Neural progenitor cell (in vitro differentiated cells): ENCODE measurements around the gene GOLGB1. TPM values are rescaled to one million over a fixed set of nuclear protein-coding genes. Genes with fewer than 3 reads are reported as not detected.

Experiments
- DNase-seq: peaks from one replicate; pipeline ENCODE4 v3.0.0-alpha.2; 2016; ENCODE audit warnings: low spot score
- H2AFZ ChIP-seq: fragments of 200-600 bp; sonication (generic); replicated peaks from 2 replicates; pipeline ENCODE4 v1.6.1; 2016; ENCODE audit warnings: antibody characterized with exemption
- H3F3A ChIP-seq: fragments of 200-600 bp; sonication (generic); 2 replicates; pipeline ENCODE4 v1.6.1; 2016; ENCODE audit warnings: antibody characterized with exemption, low read depth
- H3K27ac ChIP-seq: fragments of 200-600 bp; sonication (generic); 2 replicates; pipeline ENCODE4 v1.5.1; 2016; ENCODE audit warnings: mild to moderate bottlenecking
- H3K27me3 ChIP-seq: fragments of 200-600 bp; sonication (generic); 2 replicates; pipeline ENCODE4 v1.6.1; 2016; ENCODE audit warnings: mild to moderate bottlenecking, moderate library complexity
- H3K36me3 ChIP-seq: fragments of 200-600 bp; sonication (generic); 2 replicates; pipeline ENCODE4 v1.5.1; 2016
- H3K4me1 ChIP-seq: fragments of 200-600 bp; sonication (generic); 2 replicates; pipeline ENCODE4 v1.6.1; 2016; ENCODE audit warnings: mixed run types
- H3K4me2 ChIP-seq: fragments of 200-600 bp; sonication (generic); 2 replicates; pipeline ENCODE4 v1.6.1; 2016
- H3K4me3 ChIP-seq: fragments of 200-600 bp; sonication (generic); 2 replicates; pipeline ENCODE4 v1.5.1; 2016
- H3K79me2 ChIP-seq: fragments of 200-600 bp; sonication (generic); 2 replicates; pipeline ENCODE4 v1.6.1; 2016; ENCODE audit warnings: low read depth
- H3K9ac ChIP-seq: fragments of 200-600 bp; sonication (generic); 2 replicates; pipeline ENCODE4 v1.6.1; 2016
- H3K9me3 ChIP-seq: fragments of 200-600 bp; sonication (generic); 2 replicates; pipeline ENCODE4 v1.5.1; 2016; ENCODE audit warnings: low read depth
- H4K20me1 ChIP-seq: fragments of 200-600 bp; sonication (generic); 2 replicates; pipeline ENCODE4 v1.6.1; 2016; ENCODE audit warnings: low read depth
- H3K27ac Mint-ChIP-seq: 3 replicates; pipeline ENCODE4 v1.8.0; 2021; ENCODE audit warnings: mixed read lengths
- H3K27me3 Mint-ChIP-seq: 2 replicates; pipeline ENCODE4 v1.8.0; 2022; ENCODE audit warnings: low read depth, mild to moderate bottlenecking, inconsistent platforms, moderate library complexity, mixed read lengths; ENCODE audit not compliant: insufficient read depth
- H3K36me3 Mint-ChIP-seq: 3 replicates; pipeline ENCODE4 v1.8.0; 2021; ENCODE audit warnings: mixed read lengths
- H3K4me1 Mint-ChIP-seq: 3 replicates; pipeline ENCODE4 v1.8.0; 2021; ENCODE audit warnings: mixed read lengths
- H3K4me3 Mint-ChIP-seq: 3 replicates; pipeline ENCODE4 v1.8.0; 2021; ENCODE audit warnings: mild to moderate bottlenecking, moderate library complexity, mixed read lengths
- H3K9me3 Mint-ChIP-seq: 3 replicates; pipeline ENCODE4 v1.8.0; 2020; ENCODE audit warnings: mixed read lengths
- EZH2 ChIP-seq: fragments of 200-600 bp; sonication (generic); IDR thresholded peaks from 2 replicates; pipeline ENCODE4 v1.6.1; 2017; ENCODE audit warnings: antibody characterized with exemption, mild to moderate bottlenecking, moderate library complexity
- EZH2phosphoT487 ChIP-seq: fragments of 200-600 bp; sonication (generic); IDR thresholded peaks from 2 replicates; pipeline ENCODE4 v1.6.1; 2017; ENCODE audit warnings: antibody characterized with exemption
- total RNA-seq: library from RNA; depleted of rRNA; stranded (reverse); fragments of >200 nt; gene quantifications from 2 replicates; pipeline ENCODE4 v1.2.3, GENCODE V29; 2015; ENCODE audit warnings: low replicate concordance
- TF ChIP-seq, protein P1 (sequence below): fragments of 200-600 bp; sonication (generic); IDR thresholded peaks from 2 replicates; pipeline ENCODE4 v1.5.1; 2017; ENCODE audit warnings: antibody characterized with exemption, mild to moderate bottlenecking

GOLGB1 gene
- total RNA-seq, 1 donor from 2014 or later = 52.5 TPM

DNA sequence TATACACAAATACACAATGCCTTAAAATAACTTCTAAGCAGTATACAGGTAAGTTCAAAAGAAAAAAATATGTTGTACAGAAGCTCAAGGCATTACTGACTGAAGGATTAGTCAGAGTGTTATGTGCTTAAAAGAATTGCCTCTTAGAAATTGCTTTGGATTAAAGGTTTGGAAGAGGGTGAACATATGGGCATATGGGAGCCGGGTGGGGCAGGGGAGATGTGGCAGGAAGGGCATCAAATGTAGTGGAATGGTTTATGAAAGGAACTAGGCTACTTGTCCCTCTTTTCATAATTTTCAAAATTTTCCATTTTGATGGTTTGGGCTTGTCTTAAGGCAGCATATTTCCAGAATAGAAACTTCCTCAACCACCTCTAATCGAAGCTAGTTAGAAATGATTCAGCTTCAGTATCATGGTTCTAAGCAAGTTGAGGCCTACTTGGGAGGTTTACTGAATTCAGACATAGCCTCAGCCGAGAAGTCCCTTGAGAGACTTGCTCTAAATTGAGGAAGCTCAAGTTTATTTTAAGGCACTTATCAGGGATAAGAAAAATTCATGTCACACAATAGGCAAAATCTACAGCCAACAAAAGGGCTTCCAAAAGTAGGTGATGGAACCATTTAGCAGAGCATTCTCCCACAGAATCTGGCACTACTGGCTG, 10.1 kb upstream of the GOLGB1 start:
- Mint-ChIP-seq H3K27me3 (peaks cover 5% of the 10 kb centered on the region), H3K4me1 (no peaks in the 10 kb centered on the region), H3K4me3 (no peak overlapping the region), H3K27ac (no peak overlapping the region), H3K36me3 (no peaks in the 10 kb centered on the region), H3K9me3 (no peaks in the 10 kb centered on the region)
- Histone ChIP-seq H3K4me2 (no peak overlapping the region), H3F3A (no peaks in the 10 kb centered on the region), H3K27me3 (peaks cover 4% of the 10 kb centered on the region), H3K9me3 (no peaks in the 10 kb centered on the region), H3K79me2 (no peaks in the 10 kb centered on the region), H3K4me1 (no peaks in the 10 kb centered on the region), H4K20me1 (no peaks in the 10 kb centered on the region), H3K4me3 (no peak overlapping the region), H3K9ac (no peak overlapping the region), H3K36me3 (no peaks in the 10 kb centered on the region), H2AFZ (no peak overlapping the region), H3K27ac (no peak overlapping the region)
- no peak for DNase-seq
- no peak for TF ChIP-seq EZH2
- TF ChIP-seq, protein P1, sequence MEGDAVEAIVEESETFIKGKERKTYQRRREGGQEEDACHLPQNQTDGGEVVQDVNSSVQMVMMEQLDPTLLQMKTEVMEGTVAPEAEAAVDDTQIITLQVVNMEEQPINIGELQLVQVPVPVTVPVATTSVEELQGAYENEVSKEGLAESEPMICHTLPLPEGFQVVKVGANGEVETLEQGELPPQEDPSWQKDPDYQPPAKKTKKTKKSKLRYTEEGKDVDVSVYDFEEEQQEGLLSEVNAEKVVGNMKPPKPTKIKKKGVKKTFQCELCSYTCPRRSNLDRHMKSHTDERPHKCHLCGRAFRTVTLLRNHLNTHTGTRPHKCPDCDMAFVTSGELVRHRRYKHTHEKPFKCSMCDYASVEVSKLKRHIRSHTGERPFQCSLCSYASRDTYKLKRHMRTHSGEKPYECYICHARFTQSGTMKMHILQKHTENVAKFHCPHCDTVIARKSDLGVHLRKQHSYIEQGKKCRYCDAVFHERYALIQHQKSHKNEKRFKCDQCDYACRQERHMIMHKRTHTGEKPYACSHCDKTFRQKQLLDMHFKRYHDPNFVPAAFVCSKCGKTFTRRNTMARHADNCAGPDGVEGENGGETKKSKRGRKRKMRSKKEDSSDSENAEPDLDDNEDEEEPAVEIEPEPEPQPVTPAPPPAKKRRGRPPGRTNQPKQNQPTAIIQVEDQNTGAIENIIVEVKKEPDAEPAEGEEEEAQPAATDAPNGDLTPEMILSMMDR = no peak

DNA sequence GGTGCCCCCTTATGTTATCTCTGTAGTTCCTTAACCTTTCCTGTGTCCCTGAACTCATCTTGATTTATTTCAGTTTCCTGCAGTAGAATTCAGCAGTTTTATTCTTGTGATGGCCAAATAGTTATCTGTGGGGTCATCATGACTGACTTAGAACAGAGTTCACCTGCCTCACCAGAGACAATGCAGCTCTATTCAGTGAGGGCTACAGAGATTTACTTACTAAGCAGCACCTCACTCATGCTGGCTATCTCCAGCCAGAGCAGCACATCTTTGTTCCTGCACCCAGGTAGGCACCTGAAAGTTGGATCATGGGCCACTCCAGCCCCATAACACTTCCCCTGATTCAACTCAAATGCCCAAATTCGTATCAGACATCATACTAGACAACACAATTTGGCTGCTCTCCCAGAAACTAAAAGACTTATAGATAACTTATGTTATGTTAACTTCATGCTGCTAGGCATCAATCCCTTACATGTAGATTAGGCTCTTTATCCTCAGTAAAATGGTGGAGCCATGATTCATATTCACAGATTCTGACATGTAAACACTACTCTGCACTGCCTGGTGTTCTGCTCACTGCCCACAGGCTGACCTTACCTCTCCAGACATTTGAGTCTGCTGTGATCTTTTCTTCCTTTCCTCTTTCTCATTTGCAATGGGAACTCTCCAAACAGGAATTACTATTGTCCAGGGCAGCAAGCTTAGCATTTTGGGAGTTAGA, 9.3 kb upstream of the GOLGB1 start:
- no peak overlapping the region for H2AFZ ChIP-seq
- DNase-seq = no peak

DNA sequence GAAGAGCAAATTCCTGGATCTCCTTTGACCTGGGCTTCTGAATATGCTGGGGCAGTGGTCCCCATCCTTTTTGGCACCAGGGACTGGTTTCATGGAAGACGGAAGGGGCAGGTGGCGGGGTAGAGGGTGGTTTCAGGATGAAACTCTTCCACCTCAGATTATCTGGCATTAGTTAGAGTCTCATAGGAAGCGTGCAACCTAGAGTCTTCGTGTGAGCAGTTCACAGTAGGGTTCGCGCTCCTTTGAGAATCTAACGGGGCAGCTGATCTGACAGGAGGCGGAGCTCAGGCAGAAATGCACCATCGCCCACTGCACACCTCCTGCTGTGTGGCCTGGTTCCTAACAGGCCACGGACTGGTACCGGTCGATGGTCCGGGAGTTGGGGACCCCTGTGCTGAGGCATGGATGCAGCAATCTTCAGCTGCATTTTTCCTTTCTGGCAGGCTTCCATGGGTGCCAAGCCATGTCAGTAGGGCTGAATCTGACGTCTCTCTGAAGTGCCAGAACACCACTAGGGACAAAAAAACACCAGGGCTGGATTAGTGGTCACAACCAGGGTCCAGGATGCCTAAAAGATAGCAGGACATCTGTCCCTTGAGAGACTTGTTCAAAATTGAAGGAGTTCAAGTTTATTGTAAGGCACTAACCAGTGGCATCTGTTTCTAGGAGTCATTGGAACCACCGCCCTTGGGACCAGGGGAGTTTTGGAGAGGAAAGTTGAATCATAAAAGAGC, 8.4 kb upstream of the GOLGB1 start:
- no peaks in the 10 kb centered on the region for H3K79me2 ChIP-seq
- H3K36me3 Mint-ChIP-seq = no peaks in the 10 kb centered on the region
- no peak overlapping the region for H3K4me3 Mint-ChIP-seq
- no peak overlapping the region for H3K27ac Mint-ChIP-seq
- no peaks in the 10 kb centered on the region for H4K20me1 ChIP-seq
- no peaks in the 10 kb centered on the region for H3K9me3 Mint-ChIP-seq
- no peak overlapping the region for H3K27ac ChIP-seq
- no peaks in the 10 kb centered on the region for H3K36me3 ChIP-seq
- H3K4me2 ChIP-seq = no peak overlapping the region
- H3K4me1 ChIP-seq = no peaks in the 10 kb centered on the region
- H3F3A ChIP-seq = no peaks in the 10 kb centered on the region
- no peaks in the 10 kb centered on the region for H3K9me3 ChIP-seq
- TF ChIP-seq EZH2 = no peak
- TF ChIP-seq, protein P1 = no peak
- no peak for TF ChIP-seq EZH2phosphoT487
- no peaks in the 10 kb centered on the region for H3K4me1 Mint-ChIP-seq
- no peak overlapping the region for H2AFZ ChIP-seq
- no peak overlapping the region for H3K4me3 ChIP-seq
- no peak overlapping the region for H3K9ac ChIP-seq
- H3K27me3 ChIP-seq = peaks cover 10% of the 10 kb centered on the region
- H3K27me3 Mint-ChIP-seq = peaks cover 5% of the 10 kb centered on the region
- no peak for DNase-seq

More for the DNA sequence above, 9.3 kb upstream of the GOLGB1 start:
- no peaks in the 10 kb centered on the region for H3K4me1 Mint-ChIP-seq
- no peaks in the 10 kb centered on the region for H3K36me3 Mint-ChIP-seq
- Histone ChIP-seq H3K9me3 (no peaks in the 10 kb centered on the region), H3K36me3 (no peaks in the 10 kb centered on the region), H3K4me1 (no peaks in the 10 kb centered on the region), H3K79me2 (no peaks in the 10 kb centered on the region), H3K27ac (no peak overlapping the region), H3K9ac (no peak overlapping the region), H4K20me1 (no peaks in the 10 kb centered on the region), H3K4me3 (no peak overlapping the region), H3K4me2 (no peak overlapping the region), H3F3A (no peaks in the 10 kb centered on the region), H3K27me3 (peaks cover 4% of the 10 kb centered on the region)
- no peak overlapping the region for H3K27ac Mint-ChIP-seq
- no peak overlapping the region for H3K4me3 Mint-ChIP-seq
- TF ChIP-seq EZH2 = no peak
- TF ChIP-seq EZH2phosphoT487 = no peak
- TF ChIP-seq, protein P1 = no peak
- no peaks in the 10 kb centered on the region for H3K9me3 Mint-ChIP-seq
- peaks cover 5% of the 10 kb centered on the region for H3K27me3 Mint-ChIP-seq
